ENCODE results near the gene UVSSA. TPM values are rescaled to one million over a fixed set of nuclear protein-coding genes. Genes with fewer than 3 reads are reported as not detected.

UVSSA gene
- total RNA-seq, 1 experiment from 2014 or later = 5.8 TPM

DNA sequence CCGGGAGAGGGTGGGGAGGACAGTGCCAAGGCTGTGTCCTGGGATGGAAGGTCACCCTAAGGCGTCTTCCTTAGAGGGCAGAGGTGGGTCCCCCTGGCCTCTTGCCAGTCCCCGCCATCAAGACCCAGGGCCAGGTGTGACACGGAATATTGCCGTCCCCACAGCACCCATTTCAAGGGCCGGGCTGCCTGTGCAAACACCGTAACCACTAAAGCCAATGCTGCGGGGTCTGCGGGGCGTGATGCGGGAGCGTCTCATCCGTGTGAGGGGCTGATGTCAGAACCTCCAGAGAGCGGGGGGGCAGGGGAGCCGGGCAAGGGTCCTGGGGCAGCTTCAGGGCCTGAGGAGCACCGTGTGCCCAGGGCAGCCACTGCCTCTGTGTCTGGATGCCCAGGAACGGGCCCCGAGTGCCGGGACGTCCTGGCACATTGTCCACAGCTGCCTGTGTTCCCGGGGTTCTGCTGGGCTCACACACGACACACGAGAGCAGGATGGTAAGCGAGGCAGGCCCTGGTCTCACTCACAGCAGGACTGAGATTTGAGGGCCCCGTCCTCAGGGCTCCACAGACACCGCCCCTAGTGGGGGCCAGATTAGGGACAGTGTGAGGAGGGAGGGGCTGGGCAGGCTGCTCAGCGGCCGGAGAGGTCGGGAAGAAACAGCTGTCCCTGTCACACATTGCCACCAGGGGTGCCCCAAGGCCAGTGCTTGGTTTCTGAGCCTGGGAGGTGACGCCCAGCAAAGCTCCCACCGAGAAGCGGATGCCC, 30.0 kb downstream of the UVSSA start:
- Histone ChIP-seq H3K9me3 (replicated peaks) (no peaks in the 10 kb centered on the region), H3K36me3 (no peaks in the 10 kb centered on the region), H3K27ac (peak overlapping the region; percentile 88), H3K27me3 (no peaks in the 10 kb centered on the region), H3K4me3 (peak overlapping the region; percentile 44), H3K4me1 (peaks cover 21% of the 10 kb centered on the region)
- peak; percentile 98 to 99 for DNase-seq

DNA sequence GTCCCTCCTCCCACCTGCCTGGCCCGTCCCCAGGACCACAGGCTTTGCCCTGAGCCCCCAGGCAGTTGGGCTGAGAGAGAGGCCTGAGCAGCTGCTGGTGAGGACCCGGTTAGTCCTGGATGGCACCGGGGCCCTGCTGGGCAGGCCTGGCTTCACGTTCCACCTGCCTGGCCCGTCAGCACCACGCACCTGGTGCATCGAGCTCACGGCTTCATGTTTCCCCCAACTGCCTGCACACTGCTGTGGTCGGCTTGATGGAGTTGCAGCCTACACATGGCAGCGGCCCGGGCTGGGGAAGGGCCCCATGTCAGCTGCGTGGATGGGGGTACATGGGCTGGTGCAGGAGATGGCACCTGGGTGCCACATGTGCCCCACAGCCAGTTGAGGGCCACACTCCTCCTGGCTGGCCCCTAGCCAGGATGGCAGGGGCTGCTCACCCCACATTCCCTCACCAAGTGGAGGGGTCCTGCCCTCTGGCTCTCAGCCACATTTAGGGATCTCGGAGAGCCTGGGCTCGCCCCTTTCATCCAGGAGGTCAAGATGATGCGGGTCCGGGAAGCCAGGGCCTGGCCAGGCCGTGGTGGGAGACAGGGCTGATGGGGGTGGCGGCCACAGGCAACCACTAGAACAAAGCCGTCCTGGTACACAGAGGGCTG, 30.7 kb downstream of the UVSSA start:
- no peaks in the 10 kb centered on the region for H3K27me3 ChIP-seq
- H3K4me3 ChIP-seq = no peak overlapping the region
- peak overlapping the region; percentile 88 for H3K27ac ChIP-seq
- H3K4me1 ChIP-seq = peaks cover 21% of the 10 kb centered on the region
- DNase-seq = no peak
- H3K36me3 ChIP-seq = no peaks in the 10 kb centered on the region
- H3K9me3 ChIP-seq (replicated peaks) = no peaks in the 10 kb centered on the region

GRCh38 chr4:1378559-1379231, 31.7 kb downstream of the UVSSA start:
- DNase-seq = no peak
- Histone ChIP-seq H3K27ac (no peak overlapping the region), H3K27me3 (no peaks in the 10 kb centered on the region), H3K9me3 (replicated peaks) (no peaks in the 10 kb centered on the region), H3K4me1 (peaks cover 21% of the 10 kb centered on the region), H3K4me3 (no peak overlapping the region), H3K36me3 (no peaks in the 10 kb centered on the region)

DNA sequence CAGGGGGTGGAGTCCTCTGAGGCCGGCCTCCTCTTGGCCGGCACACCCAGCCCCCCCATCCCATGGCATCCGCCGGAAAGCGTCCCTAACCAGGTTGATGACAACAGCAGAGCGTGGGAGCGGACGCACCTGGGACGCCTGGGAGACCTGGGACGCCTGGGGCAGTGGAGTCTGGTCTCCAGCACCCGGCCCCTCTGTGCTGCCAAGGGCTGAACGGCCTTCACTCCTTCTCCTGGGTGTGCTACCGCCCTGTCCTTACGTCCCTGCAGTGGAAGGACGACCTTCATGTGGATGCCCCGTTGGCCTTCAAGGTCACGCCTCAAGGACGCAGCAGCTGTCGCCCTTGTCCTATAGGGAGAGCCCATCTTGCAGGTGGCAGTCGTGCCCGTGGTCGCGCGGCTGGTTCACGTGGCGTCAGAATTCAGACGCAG, 32.4 kb downstream of the UVSSA start:
- DNase-seq = no peak
- Histone ChIP-seq H3K27me3 (no peaks in the 10 kb centered on the region), H3K27ac (no peak overlapping the region), H3K4me3 (no peak overlapping the region), H3K9me3 (replicated peaks) (no peaks in the 10 kb centered on the region), H3K36me3 (no peaks in the 10 kb centered on the region), H3K4me1 (peaks cover 21% of the 10 kb centered on the region)

- H3K36me3 ChIP-seq = no peaks in the 10 kb centered on the region
- H3K4me3 ChIP-seq = no peak overlapping the region
- H3K27me3 ChIP-seq = no peaks in the 10 kb centered on the region
- no peaks in the 10 kb centered on the region for H3K9me3 ChIP-seq (replicated peaks)
- no peak overlapping the region for H3K27ac ChIP-seq
- H3K4me1 ChIP-seq = peaks cover 21% of the 10 kb centered on the region
- no peak for DNase-seq
Observed at GRCh38 chr4:1379801-1380331, 32.9 kb downstream of the UVSSA start.

- Histone ChIP-seq H3K4me3 (no peak overlapping the region), H3K27me3 (no peaks in the 10 kb centered on the region), H3K27ac (no peak overlapping the region), H3K4me1 (peaks cover 19% of the 10 kb centered on the region), H3K9me3 (replicated peaks) (no peaks in the 10 kb centered on the region), H3K36me3 (no peaks in the 10 kb centered on the region)
- DNase-seq = no peak
Observed at GRCh38 chr4:1380368-1381151, 33.6 kb downstream of the UVSSA start.

GRCh38 chr4:1381181-1381621, 34.2 kb downstream of the UVSSA start:
- H3K27me3 ChIP-seq = no peaks in the 10 kb centered on the region
- no peaks in the 10 kb centered on the region for H3K9me3 ChIP-seq (replicated peaks)
- no peaks in the 10 kb centered on the region for H3K36me3 ChIP-seq
- DNase-seq = no peak
- no peak overlapping the region for H3K4me3 ChIP-seq
- H3K4me1 ChIP-seq = peaks cover 13% of the 10 kb centered on the region
- no peak overlapping the region for H3K27ac ChIP-seq

- Histone ChIP-seq H3K27me3 (no peaks in the 10 kb centered on the region), H3K4me1 (peaks cover 7% of the 10 kb centered on the region), H3K9me3 (replicated peaks) (no peaks in the 10 kb centered on the region), H3K4me3 (no peak overlapping the region), H3K27ac (no peak overlapping the region), H3K36me3 (no peaks in the 10 kb centered on the region)
- no peak for DNase-seq
Observed at GRCh38 chr4:1381944-1382541, 35.0 kb downstream of the UVSSA start.

GRCh38 chr4:1382776-1383727, 36.0 kb downstream of the UVSSA start:
- Histone ChIP-seq H3K27me3 (no peaks in the 10 kb centered on the region), H3K4me3 (no peak overlapping the region), H3K9me3 (replicated peaks) (peaks cover 1% of the 10 kb centered on the region; the same call in 1 of the 2 replicates), H3K36me3 (no peaks in the 10 kb centered on the region), H3K4me1 (peaks cover under 1% of the 10 kb centered on the region; the same call in 1 of the 2 replicates), H3K27ac (no peak overlapping the region)
- no peak for DNase-seq

DNA sequence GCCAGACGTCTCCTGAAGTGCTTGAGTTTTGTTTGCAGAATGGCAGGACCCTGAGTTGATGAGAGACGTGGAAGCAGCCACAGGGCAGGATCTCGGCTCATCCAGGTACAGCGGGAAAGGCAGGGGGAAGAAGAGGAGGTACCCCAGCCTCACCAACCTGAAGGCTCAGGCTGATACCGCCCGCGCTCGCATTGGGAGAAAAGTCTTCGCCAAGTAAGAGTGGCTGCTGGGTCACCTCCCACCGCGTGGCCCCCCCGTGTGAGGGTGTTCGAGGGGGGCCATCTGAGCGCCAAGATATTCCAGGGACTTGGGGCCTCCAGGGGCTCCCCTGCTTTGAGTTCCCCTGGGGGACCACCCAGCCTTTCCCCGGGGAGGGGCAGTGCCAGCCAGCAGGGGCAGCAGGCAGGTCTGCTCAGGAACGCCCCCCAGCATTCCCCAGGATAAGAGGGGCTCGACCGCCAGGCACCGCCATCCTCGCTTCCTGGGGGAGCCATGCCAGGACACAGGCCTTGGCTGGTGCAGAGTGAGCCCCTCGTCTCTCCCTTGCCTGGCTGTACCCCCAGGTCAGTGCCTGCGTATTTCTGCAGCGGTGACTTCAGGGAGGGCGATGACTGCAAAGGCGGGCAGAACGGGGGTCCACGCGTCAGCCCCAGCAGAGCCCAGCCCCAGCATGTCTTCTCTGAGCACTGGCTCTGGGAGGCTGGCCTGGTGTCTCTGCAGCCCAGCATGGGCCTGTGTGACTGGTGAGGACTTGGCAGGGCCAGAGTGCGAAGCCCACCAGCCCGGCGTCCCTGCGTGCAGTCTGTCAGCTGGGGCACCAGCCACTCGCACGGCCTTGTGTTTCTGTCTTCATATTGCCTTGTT, 37.0 kb downstream of the UVSSA start:
- peaks cover 7% of the 10 kb centered on the region; the same call in 1 of the 2 replicates for H3K9me3 ChIP-seq (replicated peaks)
- H3K4me1 ChIP-seq = no peaks in the 10 kb centered on the region
- no peak overlapping the region for H3K27ac ChIP-seq
- H3K4me3 ChIP-seq = no peak overlapping the region
- no peak for DNase-seq
- no peaks in the 10 kb centered on the region for H3K27me3 ChIP-seq
- H3K36me3 ChIP-seq = no peaks in the 10 kb centered on the region

GRCh38 chr4:1384675-1385372, 37.8 kb downstream of the UVSSA start:
- Histone ChIP-seq H3K36me3 (no peaks in the 10 kb centered on the region), H3K27ac (no peak overlapping the region), H3K4me3 (no peak overlapping the region), H3K27me3 (no peaks in the 10 kb centered on the region), H3K9me3 (replicated peaks) (peaks cover 7% of the 10 kb centered on the region; the same call in 1 of the 2 replicates), H3K4me1 (no peaks in the 10 kb centered on the region)
- no peak for DNase-seq
